WTC11 (cell line): ENCODE measurements around the gene DNAH14. TPM values are rescaled to one million over a fixed set of nuclear protein-coding genes. Genes with fewer than 3 reads are reported as not detected.
"Not testable (repeated sequence)": the region's sequence is repeated elsewhere in the genome, so short reads cannot be mapped to it uniquely, and the experiment has no call there.

Experiments used
- ATAC-seq: fragments of 200-7000 bp; cut with Tn5 transposase; 2 replicates; pipeline ENCODE4 v1.10.0; 2021; ENCODE audit warnings: mild to moderate bottlenecking, moderate library complexity
- CTCF ChIA-PET: fragments of 300-600 bp; sonication (Branson Sonifier 250); formaldehyde crosslinking; loops from one replicate; lab custom pipeline; 2021; ENCODE audit warnings: antibody characterized with exemption; lab: Charles Lee
- POLR2A ChIA-PET: fragments of 350-600 bp; sonication (Branson Sonifier 250); formaldehyde crosslinking; loops from one replicate; lab custom pipeline; 2021; ENCODE audit warnings: antibody characterized with exemption; lab: Charles Lee
- DNase-seq: peaks from one replicate; pipeline ENCODE4 v3.0.0; 2021; ENCODE audit warnings: low spot score
- H3K27ac Mint-ChIP-seq: 2 replicates; pipeline ENCODE4 v1.8.0; 2021; ENCODE audit warnings: mixed read lengths
- H3K27me3 Mint-ChIP-seq: 2 replicates; pipeline ENCODE4 v1.8.0; 2021; ENCODE audit warnings: low read depth, mild to moderate bottlenecking, moderate library complexity, mixed read lengths
- H3K36me3 Mint-ChIP-seq: 2 replicates; pipeline ENCODE4 v1.8.0; 2021; ENCODE audit warnings: mixed read lengths
- H3K4me1 Mint-ChIP-seq: 2 replicates; pipeline ENCODE4 v1.8.0; 2022; ENCODE audit warnings: mixed read lengths
- H3K4me3 Mint-ChIP-seq: 2 replicates; pipeline ENCODE4 v1.8.0; 2021; ENCODE audit warnings: mild to moderate bottlenecking, moderate library complexity, mixed read lengths
- H3K9me3 Mint-ChIP-seq: 2 replicates; pipeline ENCODE4 v1.8.0; 2021; ENCODE audit warnings: mixed read lengths
- AFF4 ChIP-seq: sonication (generic); formaldehyde crosslinking; IDR thresholded peaks from 2 replicates; pipeline ENCODE4 v1.8.1; 2023; ENCODE audit warnings: mild to moderate bottlenecking, missing genetic modification reagents, borderline replicate concordance
- CBFB ChIP-seq: sonication (generic); formaldehyde crosslinking; IDR thresholded peaks from 2 replicates; pipeline ENCODE4 v1.8.1; 2022; ENCODE audit warnings: mild to moderate bottlenecking, low read depth, missing genetic modification reagents
- CDX4 ChIP-seq: fragments of 250-450 bp; sonication (Bioruptor Pico); IDR thresholded peaks from 2 replicates; pipeline ENCODE4 v1.9.0; 2021; ENCODE audit warnings: moderate library complexity, mild to moderate bottlenecking, inconsistent platforms, borderline replicate concordance
- ESRRA ChIP-seq: sonication (generic); formaldehyde crosslinking; IDR thresholded peaks from 2 replicates; pipeline ENCODE4 v1.8.1; 2022; ENCODE audit warnings: mild to moderate bottlenecking, missing genetic modification reagents, borderline replicate concordance
- FOXJ3 ChIP-seq: sonication (generic); formaldehyde crosslinking; IDR thresholded peaks from 2 replicates; pipeline ENCODE4 v1.9.0; 2021; ENCODE audit warnings: missing genetic modification reagents, mild to moderate bottlenecking, borderline replicate concordance
- FOXP1 ChIP-seq: sonication (generic); formaldehyde crosslinking; IDR thresholded peaks from 2 replicates; pipeline ENCODE4 v1.8.0; 2022; ENCODE audit warnings: missing genetic modification reagents, mild to moderate bottlenecking, moderate library complexity, borderline replicate concordance
- HMGA2 ChIP-seq: fragments of 250-450 bp; sonication (Bioruptor Pico); IDR thresholded peaks from 2 replicates; pipeline ENCODE4 v1.4.0; 2021; ENCODE audit warnings: mild to moderate bottlenecking, moderate library complexity
- IRF2 ChIP-seq: sonication (generic); formaldehyde crosslinking; IDR thresholded peaks from 2 replicates; pipeline ENCODE4 v1.8.0; 2022; ENCODE audit warnings: low read depth, missing genetic modification reagents, borderline replicate concordance
- KAT7 ChIP-seq: sonication (generic); formaldehyde crosslinking; IDR thresholded peaks from 2 replicates; pipeline ENCODE4 v1.8.1; 2023; ENCODE audit warnings: missing genetic modification reagents, mild to moderate bottlenecking, borderline replicate concordance
- RELA ChIP-seq: sonication (generic); formaldehyde crosslinking; IDR thresholded peaks from 2 replicates; pipeline ENCODE4 v1.8.1; 2022; ENCODE audit warnings: missing genetic modification reagents, mild to moderate bottlenecking, borderline replicate concordance
- RORB ChIP-seq: fragments of 250-450 bp; sonication (Bioruptor Pico); IDR thresholded peaks from 2 replicates; pipeline ENCODE4 v1.9.0; 2021; ENCODE audit warnings: mild to moderate bottlenecking
- SMAD3 ChIP-seq: sonication (generic); formaldehyde crosslinking; IDR thresholded peaks from 2 replicates; pipeline ENCODE4 v1.8.0; 2022; ENCODE audit warnings: missing genetic modification reagents, mild to moderate bottlenecking, borderline replicate concordance
- SOX15 ChIP-seq: fragments of 250-450 bp; sonication (Bioruptor Pico); IDR thresholded peaks from 2 replicates; pipeline ENCODE4 v1.9.0; 2021; ENCODE audit warnings: mild to moderate bottlenecking
- ZBTB21 ChIP-seq: sonication (generic); formaldehyde crosslinking; IDR thresholded peaks from 2 replicates; pipeline ENCODE4 v1.8.1; 2023; ENCODE audit warnings: mild to moderate bottlenecking, missing genetic modification reagents, borderline replicate concordance
- ZMAT4 ChIP-seq: fragments of 250-450 bp; sonication (Bioruptor Pico); IDR thresholded peaks from 2 replicates; pipeline ENCODE4 v1.9.0; 2021; ENCODE audit warnings: mild to moderate bottlenecking
- ZNF138 ChIP-seq: sonication (generic); formaldehyde crosslinking; conservative IDR thresholded peaks from 2 replicates; pipeline ENCODE4 v1.8.1; 2022; ENCODE audit warnings: mild to moderate bottlenecking, moderate library complexity, missing genetic modification reagents
- ZNF219 ChIP-seq: sonication (generic); formaldehyde crosslinking; IDR thresholded peaks from 2 replicates; pipeline ENCODE4 v1.8.0; 2023; ENCODE audit warnings: missing genetic modification reagents, mild to moderate bottlenecking, borderline replicate concordance
- ZNF396 ChIP-seq: fragments of 250-450 bp; sonication (Bioruptor Pico); IDR thresholded peaks from 2 replicates; pipeline ENCODE4 v1.8.0; 2021; ENCODE audit warnings: mild to moderate bottlenecking, moderate library complexity, borderline replicate concordance
- ZNF425 ChIP-seq: fragments of 250-450 bp; sonication (Bioruptor Pico); conservative IDR thresholded peaks from 2 replicates; pipeline ENCODE4 v1.9.0; 2021; ENCODE audit warnings: mild to moderate bottlenecking
- total RNA-seq: library from RNA; stranded (reverse); gene quantifications from 3 replicates; pipeline ENCODE4 v1.2.3, GENCODE V29; 2021
- TF ChIP-seq, protein P1 (sequence below): sonication (generic); formaldehyde crosslinking; IDR thresholded peaks from 2 replicates; pipeline ENCODE4 v1.8.1; 2022; ENCODE audit warnings: mild to moderate bottlenecking, missing genetic modification reagents, moderate library complexity, borderline replicate concordance
- TF ChIP-seq, protein P2 (sequence below): sonication (generic); formaldehyde crosslinking; IDR thresholded peaks from 2 replicates; pipeline ENCODE4 v1.8.1; 2023; ENCODE audit warnings: mild to moderate bottlenecking, missing genetic modification reagents
- TF ChIP-seq, protein P3 (sequence below): sonication (generic); formaldehyde crosslinking; IDR thresholded peaks from 2 replicates; pipeline ENCODE4 v1.8.1; 2022; ENCODE audit warnings: low read depth, missing genetic modification reagents, borderline replicate concordance

Gene DNAH14
- total RNA-seq, 1 experiment from 2014 or later = 34.1 TPM

DNA sequence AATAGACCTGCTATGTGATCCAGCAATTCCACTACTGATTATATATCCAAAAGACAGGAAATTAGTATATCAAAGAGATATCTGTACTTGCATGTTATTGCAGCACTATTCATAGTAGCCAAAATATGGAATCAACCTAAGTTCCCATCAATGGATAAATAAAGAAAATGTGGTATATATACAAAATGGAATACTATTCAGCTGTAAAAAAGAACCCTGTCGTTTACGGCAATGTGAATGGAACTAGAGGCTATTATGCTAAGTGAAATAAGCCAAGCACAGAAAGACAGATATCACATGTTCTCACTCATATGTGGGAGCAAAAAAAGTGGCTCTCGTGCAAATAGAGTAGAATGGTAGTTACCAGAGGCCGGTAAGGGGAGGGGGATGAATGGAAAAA is 9.2 kb downstream of the DNAH14 start:
- CTCF ChIA-PET = no interaction called here
- H3K4me1 Mint-ChIP-seq = no peaks in the 10 kb centered on the region
- POLR2A ChIA-PET = no interaction called here
- no peak for TF ChIP-seq RORB
- TF ChIP-seq, protein P1, sequence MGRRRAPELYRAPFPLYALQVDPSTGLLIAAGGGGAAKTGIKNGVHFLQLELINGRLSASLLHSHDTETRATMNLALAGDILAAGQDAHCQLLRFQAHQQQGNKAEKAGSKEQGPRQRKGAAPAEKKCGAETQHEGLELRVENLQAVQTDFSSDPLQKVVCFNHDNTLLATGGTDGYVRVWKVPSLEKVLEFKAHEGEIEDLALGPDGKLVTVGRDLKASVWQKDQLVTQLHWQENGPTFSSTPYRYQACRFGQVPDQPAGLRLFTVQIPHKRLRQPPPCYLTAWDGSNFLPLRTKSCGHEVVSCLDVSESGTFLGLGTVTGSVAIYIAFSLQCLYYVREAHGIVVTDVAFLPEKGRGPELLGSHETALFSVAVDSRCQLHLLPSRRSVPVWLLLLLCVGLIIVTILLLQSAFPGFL (CRISPR knock-in tag) = no peak
- TF ChIP-seq RELA (CRISPR knock-in tag) = no peak
- DNase-seq (no peak), ATAC-seq (no peak)
- H3K27ac Mint-ChIP-seq = no peak overlapping the region
- H3K9me3 Mint-ChIP-seq = peaks cover 70% of the 10 kb centered on the region
- H3K27me3 Mint-ChIP-seq = no peaks in the 10 kb centered on the region; the same call in 1 of the 2 replicates
- H3K4me3 Mint-ChIP-seq = no peak overlapping the region
- peaks cover 61% of the 10 kb centered on the region for H3K36me3 Mint-ChIP-seq

DNA sequence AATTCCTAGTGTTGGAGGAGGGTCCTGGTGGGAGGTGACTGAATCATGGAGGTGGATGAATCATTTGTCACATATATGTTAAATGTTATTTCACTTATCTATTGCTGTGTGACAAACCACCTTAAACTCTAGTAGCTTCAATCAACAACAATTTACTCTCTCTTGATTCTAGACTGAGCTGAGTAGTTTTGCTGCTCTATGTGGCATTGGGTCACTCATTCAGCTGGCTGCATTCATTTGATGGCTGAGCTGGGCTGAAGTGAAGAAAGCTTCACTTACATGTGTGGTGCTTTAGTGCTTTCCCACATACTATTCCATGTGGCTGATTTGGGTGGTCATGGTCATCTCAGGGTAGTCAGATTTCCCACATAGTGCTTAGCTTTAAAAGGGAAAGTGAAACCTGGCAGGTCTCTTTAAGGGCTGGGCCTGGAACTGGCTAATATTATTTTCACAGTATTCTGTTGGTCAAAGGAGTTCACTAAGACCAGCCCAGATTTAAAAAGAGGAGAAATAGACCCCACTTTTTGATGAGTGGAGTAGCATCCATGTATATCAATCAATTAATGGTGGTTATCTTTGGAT is 10.5 kb downstream of the DNAH14 start:
- H3K27me3 Mint-ChIP-seq = no peaks in the 10 kb centered on the region; the same call in 1 of the 2 replicates
- ChIA-PET CTCF (interaction anchor here (1.1 kb wide), 1 partner anchor 17 kb away, joined by 4 read pairs; no protein-coding TSS in a partner anchor), POLR2A (no interaction called here)
- H3K4me1 Mint-ChIP-seq = no peaks in the 10 kb centered on the region
- H3K4me3 Mint-ChIP-seq = no peak overlapping the region
- ATAC-seq (no peak), DNase-seq (no peak)
- peaks cover 58% of the 10 kb centered on the region for H3K36me3 Mint-ChIP-seq
- H3K9me3 Mint-ChIP-seq = peaks cover 67% of the 10 kb centered on the region
- no peak overlapping the region for H3K27ac Mint-ChIP-seq
- TF ChIP-seq ZNF396 (CRISPR knock-in tag) (no peak), HMGA2 (CRISPR knock-in tag) (no peak), FOXP1 (CRISPR knock-in tag) (no peak), ESRRA (CRISPR knock-in tag) (no peak), CBFB (no peak), SMAD3 (CRISPR knock-in tag) (no peak), ZMAT4 (CRISPR knock-in tag) (no peak), IRF2 (no peak), FOXJ3 (CRISPR knock-in tag) (no peak), ZNF138 (CRISPR knock-in tag) (no peak), AFF4 (CRISPR knock-in tag) (no peak), ZNF425 (no peak), ZBTB21 (CRISPR knock-in tag) (no peak), CDX4 (CRISPR knock-in tag) (no peak), ZNF219 (no peak), KAT7 (no peak), SOX15 (CRISPR knock-in tag) (no peak)
- TF ChIP-seq, protein P2, sequence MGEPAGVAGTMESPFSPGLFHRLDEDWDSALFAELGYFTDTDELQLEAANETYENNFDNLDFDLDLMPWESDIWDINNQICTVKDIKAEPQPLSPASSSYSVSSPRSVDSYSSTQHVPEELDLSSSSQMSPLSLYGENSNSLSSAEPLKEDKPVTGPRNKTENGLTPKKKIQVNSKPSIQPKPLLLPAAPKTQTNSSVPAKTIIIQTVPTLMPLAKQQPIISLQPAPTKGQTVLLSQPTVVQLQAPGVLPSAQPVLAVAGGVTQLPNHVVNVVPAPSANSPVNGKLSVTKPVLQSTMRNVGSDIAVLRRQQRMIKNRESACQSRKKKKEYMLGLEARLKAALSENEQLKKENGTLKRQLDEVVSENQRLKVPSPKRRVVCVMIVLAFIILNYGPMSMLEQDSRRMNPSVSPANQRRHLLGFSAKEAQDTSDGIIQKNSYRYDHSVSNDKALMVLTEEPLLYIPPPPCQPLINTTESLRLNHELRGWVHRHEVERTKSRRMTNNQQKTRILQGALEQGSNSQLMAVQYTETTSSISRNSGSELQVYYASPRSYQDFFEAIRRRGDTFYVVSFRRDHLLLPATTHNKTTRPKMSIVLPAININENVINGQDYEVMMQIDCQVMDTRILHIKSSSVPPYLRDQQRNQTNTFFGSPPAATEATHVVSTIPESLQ = no peak
- TF ChIP-seq, protein P3, sequence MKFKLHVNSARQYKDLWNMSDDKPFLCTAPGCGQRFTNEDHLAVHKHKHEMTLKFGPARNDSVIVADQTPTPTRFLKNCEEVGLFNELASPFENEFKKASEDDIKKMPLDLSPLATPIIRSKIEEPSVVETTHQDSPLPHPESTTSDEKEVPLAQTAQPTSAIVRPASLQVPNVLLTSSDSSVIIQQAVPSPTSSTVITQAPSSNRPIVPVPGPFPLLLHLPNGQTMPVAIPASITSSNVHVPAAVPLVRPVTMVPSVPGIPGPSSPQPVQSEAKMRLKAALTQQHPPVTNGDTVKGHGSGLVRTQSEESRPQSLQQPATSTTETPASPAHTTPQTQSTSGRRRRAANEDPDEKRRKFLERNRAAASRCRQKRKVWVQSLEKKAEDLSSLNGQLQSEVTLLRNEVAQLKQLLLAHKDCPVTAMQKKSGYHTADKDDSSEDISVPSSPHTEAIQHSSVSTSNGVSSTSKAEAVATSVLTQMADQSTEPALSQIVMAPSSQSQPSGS = no peak

DNA sequence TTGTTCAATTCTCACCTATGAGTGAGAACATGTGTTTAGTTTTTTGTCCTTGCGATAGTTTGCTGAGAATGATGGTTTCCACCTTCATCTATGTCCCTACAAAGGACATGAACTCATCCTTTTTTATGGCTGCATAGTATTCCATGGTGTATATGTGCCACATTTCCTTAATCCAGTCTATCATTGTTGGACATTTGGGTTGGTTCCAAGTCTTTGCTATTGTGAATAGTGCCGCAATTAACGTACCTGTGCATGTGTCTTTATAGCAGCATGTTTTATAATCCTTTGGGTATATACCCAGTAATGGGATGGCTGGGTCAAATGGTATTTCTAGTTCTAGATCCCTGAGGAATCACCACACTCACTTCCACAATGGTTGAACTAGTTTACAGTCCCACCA is 11.3 kb downstream of the DNAH14 start:
- CTCF ChIA-PET, H3K4me1 Mint-ChIP-seq: not testable (repeated sequence)
- peaks cover 67% of the 10 kb centered on the region for H3K9me3 Mint-ChIP-seq

More for the DNA sequence above, 11.3 kb downstream of the DNAH14 start:
- H3K27me3 Mint-ChIP-seq, H3K27ac Mint-ChIP-seq, H3K4me3 Mint-ChIP-seq, POLR2A ChIA-PET, DNase-seq, ATAC-seq: not testable (repeated sequence)
- H3K36me3 Mint-ChIP-seq = peaks cover 60% of the 10 kb centered on the region
